HEK293 (cell line): ENCODE measurements around the gene RASD1.

Experiments
- BCL11A ChIP-seq: fragments of 450-650 bp; formaldehyde crosslinking; IDR thresholded peaks from 2 replicates; pipeline ENCODE4 v1.5.1; 2016; ENCODE audit warnings: low read depth, missing biosample characterization, missing genetic modification characterization
- KLF10 ChIP-seq: fragments of 450-650 bp; IDR thresholded peaks from 2 replicates; pipeline ENCODE4 v1.5.1; 2018; ENCODE audit warnings: missing biosample characterization, mild to moderate bottlenecking, missing genetic modification characterization
- MZF1 ChIP-seq: fragments of 450-650 bp; formaldehyde crosslinking; IDR thresholded peaks from 2 replicates; pipeline ENCODE4 v1.5.1; 2017; ENCODE audit warnings: missing biosample characterization, missing genetic modification characterization, borderline replicate concordance
- ZEB2 ChIP-seq: fragments of 450-650 bp; formaldehyde crosslinking; IDR thresholded peaks from 2 replicates; pipeline ENCODE4 v1.5.1; 2016; ENCODE audit warnings: missing biosample characterization, missing genetic modification characterization
- ZNF121 ChIP-seq: fragments of 450-650 bp; formaldehyde crosslinking; IDR thresholded peaks from 2 replicates; pipeline ENCODE4 v1.5.1; 2016; ENCODE audit warnings: missing biosample characterization, missing genetic modification characterization
- ZNF324 ChIP-seq: fragments of 450-650 bp; formaldehyde crosslinking; IDR thresholded peaks from 2 replicates; pipeline ENCODE4 v1.5.1; 2016; ENCODE audit warnings: missing biosample characterization, missing genetic modification characterization
- ZNF549 ChIP-seq: fragments of 450-650 bp; IDR thresholded peaks from 2 replicates; pipeline ENCODE4 v1.5.1; 2018; ENCODE audit warnings: missing biosample characterization, missing genetic modification characterization, mild to moderate bottlenecking, inconsistent platforms, moderate library complexity
- ZNF629 ChIP-seq: fragments of 450-650 bp; formaldehyde crosslinking; IDR thresholded peaks from 2 replicates; pipeline ENCODE4 v1.5.1; 2017; ENCODE audit warnings: missing biosample characterization, missing genetic modification characterization
- ZNF677 ChIP-seq: fragments of 450-650 bp; IDR thresholded peaks from 2 replicates; pipeline ENCODE4 v1.5.0; 2018; ENCODE audit warnings: missing biosample characterization, mild to moderate bottlenecking, missing genetic modification characterization, moderate library complexity
- TF ChIP-seq, protein P1 (sequence below): fragments of 450-650 bp; formaldehyde crosslinking; IDR thresholded peaks from 2 replicates; pipeline ENCODE4 v1.5.1; 2016; ENCODE audit warnings: missing biosample characterization, missing genetic modification characterization

- TF ChIP-seq MZF1 (tag by site-specific recombination) (no peak), BCL11A (tag by site-specific recombination) (no peak), ZNF629 (tag by site-specific recombination) (no peak), KLF10 (no peak), ZNF324 (no peak), ZNF121 (tag by site-specific recombination) (no peak), ZNF549 (tag by site-specific recombination) (no peak), ZEB2 (tag by site-specific recombination) (no peak), ZNF677 (tag by site-specific recombination) (no peak)
- TF ChIP-seq, protein P1, sequence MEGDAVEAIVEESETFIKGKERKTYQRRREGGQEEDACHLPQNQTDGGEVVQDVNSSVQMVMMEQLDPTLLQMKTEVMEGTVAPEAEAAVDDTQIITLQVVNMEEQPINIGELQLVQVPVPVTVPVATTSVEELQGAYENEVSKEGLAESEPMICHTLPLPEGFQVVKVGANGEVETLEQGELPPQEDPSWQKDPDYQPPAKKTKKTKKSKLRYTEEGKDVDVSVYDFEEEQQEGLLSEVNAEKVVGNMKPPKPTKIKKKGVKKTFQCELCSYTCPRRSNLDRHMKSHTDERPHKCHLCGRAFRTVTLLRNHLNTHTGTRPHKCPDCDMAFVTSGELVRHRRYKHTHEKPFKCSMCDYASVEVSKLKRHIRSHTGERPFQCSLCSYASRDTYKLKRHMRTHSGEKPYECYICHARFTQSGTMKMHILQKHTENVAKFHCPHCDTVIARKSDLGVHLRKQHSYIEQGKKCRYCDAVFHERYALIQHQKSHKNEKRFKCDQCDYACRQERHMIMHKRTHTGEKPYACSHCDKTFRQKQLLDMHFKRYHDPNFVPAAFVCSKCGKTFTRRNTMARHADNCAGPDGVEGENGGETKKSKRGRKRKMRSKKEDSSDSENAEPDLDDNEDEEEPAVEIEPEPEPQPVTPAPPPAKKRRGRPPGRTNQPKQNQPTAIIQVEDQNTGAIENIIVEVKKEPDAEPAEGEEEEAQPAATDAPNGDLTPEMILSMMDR (tag by site-specific recombination), result no peak
Measured at GRCh38 chr17:17540278-17540906, 44.2 kb upstream of the RASD1 start.
